Measurements from ENCODE around the gene ZNF322.
"Not testable (repeated sequence)": the region's sequence is repeated elsewhere in the genome, so short reads cannot be mapped to it uniquely, and the experiment has no call there.

ZNF322 gene, protein sequence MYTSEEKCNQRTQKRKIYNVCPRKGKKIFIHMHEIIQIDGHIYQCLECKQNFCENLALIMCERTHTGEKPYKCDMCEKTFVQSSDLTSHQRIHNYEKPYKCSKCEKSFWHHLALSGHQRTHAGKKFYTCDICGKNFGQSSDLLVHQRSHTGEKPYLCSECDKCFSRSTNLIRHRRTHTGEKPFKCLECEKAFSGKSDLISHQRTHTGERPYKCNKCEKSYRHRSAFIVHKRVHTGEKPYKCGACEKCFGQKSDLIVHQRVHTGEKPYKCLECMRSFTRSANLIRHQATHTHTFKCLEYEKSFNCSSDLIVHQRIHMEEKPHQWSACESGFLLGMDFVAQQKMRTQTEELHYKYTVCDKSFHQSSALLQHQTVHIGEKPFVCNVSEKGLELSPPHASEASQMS

DNA sequence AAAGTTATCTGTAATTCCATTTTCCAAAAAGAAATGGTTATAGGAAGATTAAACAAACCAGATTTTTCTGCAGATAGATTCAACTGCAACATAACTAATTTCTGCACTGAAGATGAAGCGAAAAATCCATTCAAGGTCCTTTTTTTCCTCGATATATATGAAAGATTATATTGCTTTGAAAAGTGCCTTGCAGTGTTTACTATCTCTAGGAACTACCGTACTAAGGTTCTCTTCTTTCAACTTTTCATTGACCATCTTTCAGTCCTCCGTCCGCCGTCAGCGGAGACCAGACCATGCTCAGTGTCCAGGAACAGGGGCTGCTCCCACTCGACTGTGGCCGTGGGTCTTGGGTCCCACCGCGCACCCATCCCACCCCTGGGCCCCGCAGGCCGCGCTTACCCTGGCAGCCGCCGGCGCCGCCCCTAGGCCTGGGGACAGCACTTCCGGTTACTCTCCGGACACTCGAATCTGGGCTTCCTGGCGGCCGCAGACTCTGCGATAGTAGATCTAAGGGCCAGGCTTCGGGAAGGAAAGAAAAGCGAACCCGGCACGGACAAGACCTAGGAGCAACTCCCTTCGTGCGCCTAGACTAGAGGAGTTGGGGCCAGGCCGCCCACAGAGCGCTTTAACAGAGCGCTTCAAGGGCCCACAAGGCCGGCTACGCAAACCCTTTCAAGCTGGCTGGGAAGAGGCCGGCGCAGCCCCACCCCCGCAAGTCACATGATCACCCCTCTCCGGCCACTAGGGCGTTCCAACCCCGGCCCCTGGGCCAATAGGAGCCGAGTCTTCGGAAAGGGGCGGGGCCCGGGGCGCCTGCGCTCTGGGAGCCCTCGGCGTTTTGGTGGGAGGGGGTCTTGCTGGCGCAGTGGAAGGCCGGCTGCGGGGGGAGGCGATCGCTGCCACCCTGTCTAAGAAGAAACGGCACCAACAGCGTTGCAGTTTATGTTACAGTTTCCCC lies at the start of gene ZNF322:
TSS of gene ZNF322 (minus strand) at position 705 of the 958 bp plus-strand sequence. CDS start 21,193 bp downstream, outside the sequence.
- peak; percentile 92 for DNase-seq

GRCh38 chr6:26705780-26706179 lies 46.2 kb upstream of the ZNF322 start:
- DNase-seq, result not testable (repeated sequence)

DNA sequence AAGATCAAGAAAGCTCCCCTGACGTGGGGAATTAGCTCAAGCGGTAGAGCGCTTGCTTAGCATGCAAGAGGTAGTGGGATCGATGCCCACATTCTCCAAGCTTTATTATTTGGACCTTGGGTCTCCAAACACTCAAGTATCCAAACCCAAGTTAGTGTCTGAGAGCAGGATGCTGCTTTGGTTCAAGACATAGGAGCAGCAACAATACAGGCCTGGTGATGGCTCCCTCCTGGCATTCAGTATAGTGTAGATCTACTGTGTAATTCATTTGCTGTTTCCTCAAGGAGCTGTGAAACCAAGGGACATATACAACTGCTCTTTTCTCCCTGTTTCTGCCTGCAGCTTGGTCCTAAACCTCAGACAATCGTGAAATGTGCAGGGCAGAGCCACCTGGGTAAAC lies 45.8 kb upstream of the ZNF322 start:
- DNase-seq, result not testable (repeated sequence)

DNA sequence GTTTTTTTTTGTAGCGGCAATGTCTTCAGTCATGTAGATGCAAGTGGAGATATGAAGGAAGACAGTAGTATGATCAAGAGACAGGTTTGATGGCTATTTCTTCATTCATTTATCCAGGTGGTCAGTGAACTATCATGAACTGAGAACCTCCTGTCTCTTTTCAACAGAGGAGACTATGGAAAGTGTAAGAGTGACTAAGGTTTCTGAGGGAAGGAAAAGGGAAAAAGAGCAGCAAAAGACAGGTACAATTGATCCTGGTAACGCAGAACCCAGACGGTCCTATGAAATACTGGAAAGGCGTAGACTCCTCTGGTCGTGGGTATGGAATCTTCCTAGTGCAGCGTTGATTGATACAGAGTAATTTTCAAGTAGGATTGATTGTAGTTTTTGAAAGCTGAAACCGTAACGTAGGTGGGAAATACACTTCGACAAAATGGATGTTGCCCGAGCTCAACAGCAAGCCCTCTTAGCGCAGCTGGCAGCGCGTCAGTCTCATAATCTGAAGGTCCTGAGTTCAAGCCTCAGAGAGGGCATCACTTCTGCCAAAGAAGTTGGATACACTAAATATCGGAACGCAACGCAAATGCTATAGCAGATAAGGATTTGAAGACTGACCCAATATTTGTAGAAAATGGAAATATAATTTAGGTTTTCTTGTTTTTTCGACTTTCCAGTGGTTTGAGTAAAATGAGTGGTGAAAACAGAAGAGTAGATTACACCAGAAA lies 41.6 kb upstream of the ZNF322 start:
- not testable (repeated sequence) for DNase-seq

- DNase-seq, result not testable (repeated sequence)
Measured at GRCh38 chr6:26697496-26697895, 38.0 kb upstream of the ZNF322 start.

DNA sequence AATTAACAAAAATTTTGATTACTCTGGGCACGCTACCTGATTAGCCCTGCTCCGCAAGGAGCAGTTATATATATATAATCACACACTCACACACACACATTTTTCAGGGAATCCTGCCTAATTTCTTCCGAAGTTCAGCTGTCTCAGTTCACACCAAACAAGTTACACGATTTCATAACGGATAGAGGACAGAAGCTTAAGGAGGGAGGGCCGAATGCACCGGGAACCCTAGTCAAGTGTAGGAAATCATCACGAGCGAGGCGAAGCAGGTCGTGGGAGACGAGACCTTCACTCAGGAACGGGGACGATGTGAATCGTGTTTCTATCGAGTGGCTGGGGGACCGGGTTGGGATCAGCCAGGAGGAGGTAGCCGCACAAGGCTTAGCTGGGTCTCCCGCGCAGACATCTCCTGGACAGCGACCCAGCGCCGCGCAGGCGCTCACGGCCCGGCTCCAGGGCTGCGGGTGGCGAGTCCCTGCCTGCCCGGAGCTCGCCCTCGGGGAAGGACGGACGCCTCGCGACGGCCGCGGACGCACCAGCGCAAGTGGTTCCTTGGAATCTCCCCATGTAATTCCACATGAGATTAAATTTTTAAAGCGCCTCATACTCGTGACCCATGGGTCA lies 29.9 kb upstream of the ZNF322 start:
- DNase-seq, result not testable (repeated sequence)

DNA sequence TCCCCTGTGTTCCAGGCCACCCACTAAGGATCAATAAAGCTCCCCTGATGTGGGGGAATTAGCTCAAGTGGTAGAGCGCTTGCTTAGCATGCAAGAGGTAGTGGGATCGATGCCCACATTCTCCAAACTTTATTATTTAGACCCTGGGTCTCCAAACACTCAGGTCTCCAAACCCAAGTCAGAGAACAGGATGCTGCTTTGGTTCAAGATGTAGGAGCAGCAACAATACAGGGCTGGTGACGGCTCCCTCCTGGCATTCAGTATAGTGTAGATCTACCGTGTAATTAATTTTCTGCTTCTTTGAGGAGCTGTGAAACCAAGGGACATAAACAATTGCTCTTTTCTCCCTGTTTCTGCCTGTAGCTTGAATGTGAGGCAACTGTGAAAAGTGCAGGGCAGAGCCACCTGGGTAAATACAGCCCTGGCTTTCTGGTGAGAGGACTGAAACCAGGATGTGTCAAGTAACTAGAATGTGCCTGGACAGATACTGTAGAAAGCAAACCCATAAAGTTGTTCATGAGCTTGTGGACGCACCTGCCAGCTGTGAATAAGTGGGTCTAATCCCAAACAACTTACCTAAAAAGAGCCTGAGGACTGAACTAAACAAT lies 23.0 kb upstream of the ZNF322 start:
- not testable (repeated sequence) for DNase-seq

DNA sequence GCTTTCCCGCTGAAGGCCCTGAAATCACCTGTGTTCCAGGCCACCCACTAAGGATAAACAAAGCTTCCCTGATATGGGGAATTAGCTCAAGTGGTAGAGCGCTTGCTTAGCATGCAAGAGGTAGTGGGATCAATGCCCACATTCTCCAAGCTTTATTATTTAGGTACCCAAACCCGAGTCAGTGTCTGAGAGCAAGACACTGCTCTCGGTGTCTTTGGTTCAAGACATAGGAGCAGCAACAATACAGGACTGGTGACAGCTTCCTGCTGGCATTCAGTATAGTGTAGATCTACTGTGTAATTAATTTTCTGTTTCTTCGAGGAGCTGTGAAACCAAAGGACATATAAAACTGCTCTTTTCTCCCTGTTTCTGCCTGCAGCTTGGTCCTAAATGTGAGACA lies 13.7 kb upstream of the ZNF322 start:
- not testable (repeated sequence) for DNase-seq

- DNase-seq, result not testable (repeated sequence)
Measured at GRCh38 chr6:26670558-26670957, 11.0 kb upstream of the ZNF322 start.

DNA sequence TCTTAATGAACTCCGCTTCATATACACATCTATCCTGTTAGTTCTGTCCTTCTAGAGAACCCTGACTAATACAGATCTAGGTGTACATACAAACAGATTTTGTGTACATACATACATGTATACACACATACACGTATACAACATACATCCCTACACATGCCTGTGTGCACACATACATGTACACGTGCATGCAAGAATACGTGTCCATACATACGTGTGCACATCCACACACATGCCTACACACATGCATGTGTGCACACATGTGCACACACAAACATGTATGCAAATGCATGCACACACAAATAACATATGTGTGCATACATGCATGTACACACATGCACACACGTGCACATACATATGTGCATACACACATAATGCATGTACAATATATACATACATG lies 10.5 kb upstream of the ZNF322 start:
- not testable (repeated sequence) for DNase-seq

DNA sequence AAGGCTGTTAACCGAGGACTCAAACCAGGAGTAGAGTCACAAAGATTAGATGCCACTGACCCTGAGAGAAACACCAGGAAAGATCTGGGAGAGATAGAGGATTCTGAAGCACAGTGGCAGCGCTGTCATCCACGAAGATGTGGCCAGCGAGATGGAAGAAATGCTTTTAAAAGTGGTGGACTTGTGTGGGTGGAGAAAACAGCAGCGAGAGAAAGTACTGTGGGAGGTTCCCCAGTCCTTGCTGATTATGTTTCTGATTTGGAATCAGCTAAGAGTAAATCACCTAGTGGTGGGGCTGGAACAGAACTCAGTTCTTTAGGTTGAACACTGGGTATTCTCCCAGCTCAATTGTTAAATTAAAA lies 435 bp upstream of the ZNF322 start:
- no peak for DNase-seq

- DNase-seq, result no peak
Measured at GRCh38 chr6:26657256-26657655, 2.3 kb downstream of the ZNF322 start.

- DNase-seq, result no peak
Measured at GRCh38 chr6:26653007-26653406, 6.5 kb downstream of the ZNF322 start.

DNA sequence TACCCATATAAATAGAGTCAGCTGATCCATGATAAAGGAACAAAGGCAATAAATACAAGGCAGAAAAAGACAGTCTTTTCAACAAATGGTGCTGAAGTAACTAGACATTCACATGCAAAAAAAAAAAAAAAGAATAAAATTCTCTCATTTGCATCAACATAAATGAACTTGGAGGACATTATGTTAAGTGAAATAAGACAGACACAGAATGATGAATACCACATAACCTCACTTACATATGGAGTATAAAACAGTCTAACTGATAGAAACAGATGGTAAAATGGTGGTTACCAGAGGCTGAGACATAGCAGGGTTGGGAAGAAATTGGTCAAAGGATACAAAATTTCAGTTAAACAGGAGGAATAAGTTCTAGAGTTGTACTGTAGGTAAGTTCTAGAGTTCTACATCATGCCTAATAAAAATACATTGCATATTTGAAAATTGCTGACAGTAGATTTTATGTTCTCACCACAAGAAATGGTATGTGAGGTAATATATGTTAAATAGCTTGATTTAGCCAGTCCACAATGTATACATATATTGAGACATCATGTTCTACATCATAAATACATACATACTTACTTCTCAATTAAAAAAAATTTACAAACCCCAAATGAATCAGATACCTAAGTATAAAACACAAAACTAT lies 8.3 kb downstream of the ZNF322 start:
- no peak for DNase-seq

- no peak for DNase-seq
Measured at GRCh38 chr6:26646074-26646473, 13.5 kb downstream of the ZNF322 start.

DNA sequence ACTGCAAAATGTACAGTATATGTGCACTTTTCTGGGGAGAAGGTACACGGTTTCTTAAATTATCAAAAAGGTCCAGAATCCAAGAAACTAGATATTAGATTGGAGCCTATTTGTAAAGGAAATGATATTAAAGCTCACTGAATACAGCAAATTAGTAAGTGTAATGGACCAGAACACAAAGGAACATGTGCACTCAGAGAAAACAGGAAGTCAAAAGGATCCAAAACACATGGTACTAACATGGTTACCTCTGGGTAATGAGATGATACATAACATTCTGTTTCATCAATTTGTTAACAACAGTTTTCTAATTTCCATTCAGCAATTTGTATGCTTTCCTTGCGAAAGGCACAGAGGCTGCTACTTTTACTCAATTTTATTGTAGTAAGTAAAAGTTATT lies 18.7 kb downstream of the ZNF322 start:
- DNase-seq, result no peak

GRCh38 chr6:26629359-26629758 lies 30.2 kb downstream of the ZNF322 start:
- DNase-seq, result no peak

- DNase-seq, result no peak
Measured at GRCh38 chr6:26627843-26628242, 31.7 kb downstream of the ZNF322 start.

DNA sequence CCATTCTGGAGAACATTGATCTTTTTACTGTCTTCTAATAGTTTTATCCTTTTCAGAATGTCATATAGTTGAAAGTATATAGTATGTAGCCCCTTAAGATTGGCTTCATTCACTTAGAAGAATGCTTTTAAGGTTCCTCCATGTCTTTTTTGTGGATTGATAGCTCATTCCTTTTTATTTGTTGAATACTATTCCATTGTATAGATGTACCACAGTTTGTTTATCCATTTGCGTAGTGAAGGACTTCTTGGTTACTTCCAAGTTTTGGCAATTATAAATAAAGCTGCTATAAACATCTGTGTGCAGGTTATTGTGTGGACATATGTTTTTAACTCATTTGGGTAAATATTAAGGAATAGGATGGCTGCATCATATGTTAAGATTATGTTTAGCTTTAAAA lies 35.0 kb downstream of the ZNF322 start:
- no peak for DNase-seq

- DNase-seq, result no peak
Measured at GRCh38 chr6:26623339-26623859, 36.1 kb downstream of the ZNF322 start.

Measured in activated CD4-positive, CD25-positive, alpha-beta regulatory T cell treated with anti-CD3 and anti-CD28 coated beads, Interleukin-2, amount 50 U/mL, for 72 hours (primary cell).